NT2/D1 (cell line): Measurements from ENCODE around the gene DTX2.
"Not testable (repeated sequence)": the region's sequence is repeated elsewhere in the genome, so short reads cannot be mapped to it uniquely, and the experiment has no call there.

Source experiments
- DNase-seq: peaks from one replicate; pipeline ENCODE4 v3.0.0-alpha.2; 2011; ENCODE audit warnings: low read depth, low spot score
- H3K27me3 ChIP-seq: 2 replicates; pipeline ENCODE4 v1.6.0; 2011; ENCODE audit warnings: mild to moderate bottlenecking; ENCODE audit not compliant: insufficient read length, insufficient read depth
- H3K36me3 ChIP-seq: 2 replicates; pipeline ENCODE4 v1.6.1; 2011; ENCODE audit warnings: mild to moderate bottlenecking, low read length, mixed read lengths; ENCODE audit not compliant: insufficient read depth, insufficient read length
- H3K4me1 ChIP-seq: 2 replicates; pipeline ENCODE4 v1.5.1; 2011; ENCODE audit not compliant: insufficient read depth, insufficient read length
- H3K4me3 ChIP-seq: 2 replicates; pipeline ENCODE4 v1.5.1; 2011; ENCODE audit warnings: low read depth; ENCODE audit not compliant: insufficient read length
- H3K9ac ChIP-seq: 2 replicates; pipeline ENCODE4 v1.6.0; 2011; ENCODE audit warnings: low read depth; ENCODE audit not compliant: insufficient read length
- H3K9me3 ChIP-seq: 2 replicates; pipeline ENCODE4 v1.5.1; 2011; ENCODE audit warnings: mild to moderate bottlenecking, low read length; ENCODE audit not compliant: insufficient read depth

Gene DTX2

GRCh38 chr7:76549855-76550248, 88.3 kb downstream of the DTX2 start:
- not testable (repeated sequence) for H3K27me3 ChIP-seq, H3K36me3 ChIP-seq, H3K4me1 ChIP-seq, DNase-seq, H3K9me3 ChIP-seq
- Histone ChIP-seq H3K9ac (peak overlapping the region; percentile 79), H3K4me3 (peak overlapping the region; percentile 71)

DNA sequence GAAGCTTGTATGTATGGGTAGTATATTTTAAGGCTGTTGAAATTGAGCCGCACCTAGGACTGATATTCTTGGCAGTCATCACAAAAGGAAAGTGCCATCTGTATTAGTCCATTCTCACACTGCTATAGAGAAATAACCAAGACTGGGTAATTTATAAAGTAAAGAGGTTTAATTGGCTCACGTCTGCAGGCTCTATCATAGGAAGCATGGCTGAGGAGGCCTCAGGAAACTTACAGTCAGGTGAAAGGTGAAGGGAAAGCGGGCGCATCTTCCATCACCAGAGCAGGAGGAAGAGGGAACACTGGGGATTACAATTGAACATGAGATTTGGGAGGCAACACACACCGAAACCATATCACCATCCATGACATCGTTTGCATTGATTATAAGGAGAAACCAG, 90.5 kb downstream of the DTX2 start:
- not testable (repeated sequence) for DNase-seq, H3K27me3 ChIP-seq, H3K4me3 ChIP-seq

More for the DNA sequence above, 90.5 kb downstream of the DTX2 start:
- H3K9ac ChIP-seq, H3K9me3 ChIP-seq, H3K36me3 ChIP-seq, H3K4me1 ChIP-seq: not testable (repeated sequence)
